CD4-positive, alpha-beta T cell treated with Interferon alpha-2 for 1 hour (primary cell): Measurements from ENCODE around the gene HCST.
"Not testable (repeated sequence)": the region's sequence is repeated elsewhere in the genome, so short reads cannot be mapped to it uniquely, and the experiment has no call there.

Source experiments
- DNase-seq, 2 donors: peaks; one replicate each; pipeline ENCODE4 v3.0.0-alpha.2; 2020 to 2022

HCST gene

DNA sequence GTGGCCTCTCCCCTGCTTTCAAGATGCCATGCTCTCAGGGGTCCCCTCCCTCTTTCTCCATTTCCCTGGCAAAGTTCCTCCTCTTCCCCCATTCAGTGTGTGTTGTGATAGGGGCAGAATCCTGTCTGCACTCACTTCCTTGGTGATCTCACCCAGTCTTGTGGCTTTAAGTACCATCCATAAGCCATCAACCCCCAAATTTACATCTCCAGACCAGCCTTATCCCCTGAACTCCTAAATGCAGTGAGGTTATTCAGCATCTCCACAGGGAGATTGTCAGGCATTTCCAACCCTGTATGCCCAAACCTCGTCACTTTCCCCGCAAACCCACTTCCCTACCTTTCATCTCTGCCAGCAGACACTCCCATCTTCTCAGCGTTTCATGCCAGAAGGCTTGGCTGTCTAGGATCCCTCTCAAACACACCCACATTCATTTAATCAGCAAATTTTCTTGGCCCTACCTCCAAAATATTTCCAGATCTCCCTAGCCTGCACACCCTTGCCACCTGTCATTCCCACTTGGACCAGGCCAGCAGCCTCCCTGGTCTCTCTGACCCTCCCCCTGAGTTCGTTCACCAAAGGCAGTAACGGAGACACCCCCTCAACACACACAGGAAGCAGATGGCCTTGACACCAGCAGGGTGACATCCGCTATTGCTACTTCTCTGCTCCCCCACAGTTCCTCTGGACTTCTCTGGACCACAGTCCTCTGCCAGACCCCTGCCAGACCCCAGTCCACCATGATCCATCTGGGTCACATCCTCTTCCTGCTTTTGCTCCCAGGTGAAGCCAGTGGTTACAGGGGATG, at the start of gene HCST:
HCST (plus strand) TSS at position 676 of the 808 bp plus-strand sequence; CDS start at position 741, 65 bp downstream.
- DNase-seq = peak; percentile 58 to 67

GRCh38 chr19:35853038-35853756, 49.1 kb upstream of the HCST start:
- no peak for DNase-seq

DNA sequence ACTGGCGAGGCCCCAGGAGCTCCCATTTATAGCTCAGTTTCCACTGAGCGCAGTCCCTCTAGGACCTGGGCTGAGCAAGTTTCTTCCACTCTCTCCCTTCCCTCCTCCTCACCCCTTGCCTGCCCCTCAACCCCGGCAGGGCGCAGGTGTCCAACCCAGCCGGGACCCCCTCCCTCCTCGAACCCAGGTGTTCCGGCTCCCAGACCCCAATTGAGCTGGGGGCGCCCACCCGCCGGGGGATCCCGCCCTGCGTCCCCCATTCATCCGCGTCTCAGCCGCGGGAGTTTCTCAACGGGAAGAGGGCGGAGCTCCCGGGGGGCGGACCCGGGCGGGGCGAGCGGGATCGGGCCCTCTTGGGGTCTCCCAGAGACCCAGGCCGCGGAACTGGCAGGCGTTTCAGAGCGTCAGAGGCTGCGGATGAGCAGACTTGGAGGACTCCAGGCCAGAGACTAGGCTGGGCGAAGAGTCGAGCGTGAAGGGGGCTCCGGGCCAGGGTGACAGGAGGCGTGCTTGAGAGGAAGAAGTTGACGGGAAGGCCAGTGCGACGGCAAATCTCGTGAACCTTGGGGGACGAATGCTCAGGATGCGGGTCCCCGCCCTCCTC, 45.7 kb upstream of the HCST start, which contains the start of gene KIRREL2:
KIRREL2 (plus strand) TSS at position 366 of the 604 bp plus-strand sequence; CDS start at position 575, 209 bp downstream.
- peak in 1 of 2 donors; percentile 21 for DNase-seq

DNA sequence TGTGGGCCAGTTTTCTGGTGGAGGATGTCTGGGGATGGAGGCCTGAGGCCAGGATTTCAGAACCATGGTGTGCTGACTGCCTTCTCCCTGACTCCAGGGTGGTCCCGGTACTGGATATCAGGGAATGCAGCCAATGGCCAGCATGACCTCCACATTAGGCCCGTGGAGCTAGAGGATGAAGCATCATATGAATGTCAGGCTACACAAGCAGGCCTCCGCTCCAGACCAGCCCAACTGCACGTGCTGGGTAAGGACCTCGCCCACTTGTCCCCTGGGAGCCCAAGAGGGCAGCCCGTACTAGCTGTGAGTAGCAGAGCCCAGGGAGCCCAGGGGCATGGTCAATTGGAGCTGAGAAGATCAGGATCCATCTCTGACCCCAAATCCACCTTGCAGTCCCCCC, 44.0 kb upstream of the HCST start:
- no peak for DNase-seq

DNA sequence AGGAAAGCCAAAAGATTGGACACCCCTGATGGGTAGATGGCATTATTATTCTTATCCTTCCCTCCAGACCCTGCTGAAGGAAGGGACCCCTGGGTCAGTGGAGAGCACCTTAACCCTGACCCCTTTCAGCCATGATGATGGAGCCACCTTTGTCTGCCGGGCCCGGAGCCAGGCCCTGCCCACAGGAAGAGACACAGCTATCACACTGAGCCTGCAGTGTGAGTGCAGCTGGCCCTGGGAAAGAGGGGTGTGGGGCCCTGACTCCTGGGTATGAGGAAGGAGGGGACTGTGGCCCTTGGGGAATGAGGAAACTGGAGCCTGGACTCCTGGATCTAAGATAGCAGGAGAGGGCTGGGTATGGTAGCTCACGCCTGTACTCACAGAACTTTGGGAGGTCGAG, 42.9 kb upstream of the HCST start:
- no peak for DNase-seq

- no peak for DNase-seq
These were observed 41.9 kb upstream of the HCST start for GRCh38 chr19:35860436-35860817.

DNA sequence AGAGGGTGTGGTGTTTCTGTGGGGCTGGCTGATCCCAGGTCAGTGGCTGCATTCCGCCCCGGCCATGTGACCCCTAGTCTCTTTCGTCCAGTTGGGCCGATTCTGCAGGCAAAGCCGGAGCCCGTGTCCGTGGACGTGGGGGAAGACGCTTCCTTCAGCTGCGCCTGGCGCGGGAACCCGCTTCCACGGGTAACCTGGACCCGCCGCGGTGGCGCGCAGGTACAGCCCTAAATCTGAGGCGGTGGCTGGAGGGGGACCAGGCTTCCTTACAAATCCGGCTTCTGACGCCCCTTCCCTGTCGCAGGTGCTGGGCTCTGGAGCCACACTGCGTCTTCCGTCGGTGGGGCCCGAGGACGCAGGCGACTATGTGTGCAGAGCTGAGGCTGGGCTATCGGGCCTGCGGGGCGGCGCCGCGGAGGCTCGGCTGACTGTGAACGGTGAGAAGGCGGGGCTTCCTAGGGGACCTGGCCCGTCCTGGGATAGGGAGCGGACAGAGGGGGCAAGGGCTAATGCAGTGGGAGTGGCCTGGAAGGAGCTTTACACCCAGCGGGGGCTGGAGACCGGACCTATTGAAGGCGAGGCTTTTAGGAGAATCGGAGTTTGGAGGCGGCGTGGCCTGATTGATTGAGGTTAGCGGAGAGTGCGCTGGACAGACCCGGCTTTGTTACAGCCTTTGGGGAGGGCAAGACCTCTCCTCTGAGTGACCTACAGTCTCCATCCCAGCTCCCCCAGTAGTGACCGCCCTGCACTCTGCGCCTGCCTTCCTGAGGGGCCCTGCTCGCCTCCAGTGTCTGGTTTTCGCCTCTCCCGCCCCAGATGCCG, 41.3 kb upstream of the HCST start:
- DNase-seq = no peak

- DNase-seq = no peak
These were observed 40.6 kb upstream of the HCST start for GRCh38 chr19:35861640-35862160.

GRCh38 chr19:35862528-35862927, 39.8 kb upstream of the HCST start:
- DNase-seq = no peak

DNA sequence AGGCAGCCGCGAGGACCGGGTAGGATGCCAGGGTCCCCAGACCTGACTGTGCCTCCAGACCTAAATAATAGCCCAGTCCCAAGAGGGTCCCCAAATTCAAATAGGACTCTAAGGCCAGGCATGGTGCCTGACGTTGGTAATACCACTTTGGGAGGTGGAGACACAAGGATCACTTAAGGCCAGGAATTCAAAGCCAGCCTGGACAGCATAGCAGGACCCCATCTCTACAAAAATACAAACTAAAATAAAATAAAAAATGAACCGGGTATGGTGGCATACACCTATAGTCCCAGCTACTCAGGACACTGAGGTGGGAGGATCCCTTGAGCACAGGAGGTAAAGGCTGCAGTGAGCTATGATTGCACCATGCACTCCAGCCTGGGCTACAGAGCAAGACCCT, 39.3 kb upstream of the HCST start:
- DNase-seq = no peak

DNA sequence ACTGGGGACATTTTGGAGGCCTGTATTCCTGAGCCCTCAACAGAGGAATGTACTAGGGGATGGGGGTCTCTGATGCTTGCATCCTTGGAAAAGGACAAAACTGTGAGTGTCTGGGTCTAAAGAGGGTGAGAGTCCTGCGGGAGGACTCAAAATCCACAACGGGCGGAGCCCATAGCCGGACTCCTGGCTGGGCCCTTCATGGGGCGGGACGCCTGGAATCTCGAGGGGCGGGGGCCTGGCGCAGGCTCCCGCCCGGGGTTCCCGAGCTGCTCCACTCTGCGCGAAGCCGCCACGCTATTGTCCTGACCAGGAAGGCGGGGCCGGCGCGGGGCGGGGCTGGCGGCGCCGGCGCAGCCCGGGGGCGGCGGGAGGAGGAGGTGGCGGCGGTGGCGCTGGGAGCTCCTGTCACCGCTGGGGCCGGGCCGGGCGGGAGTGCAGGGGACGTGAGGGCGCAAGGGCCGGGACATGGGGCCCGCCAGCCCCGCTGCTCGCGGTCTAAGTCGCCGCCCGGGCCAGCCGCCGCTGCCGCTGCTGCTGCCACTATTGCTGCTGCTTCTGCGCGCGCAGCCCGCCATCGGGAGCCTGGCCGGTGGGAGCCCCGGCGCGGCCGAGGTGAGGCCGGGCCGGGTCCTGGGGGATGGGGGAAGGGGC, 34.0 kb upstream of the HCST start, which contains the start of gene APLP1:
APLP1 (plus strand) TSS at position 403 of the 651 bp plus-strand sequence; CDS start at position 466, 63 bp downstream.
- peak; percentile 42 to 70 for DNase-seq

DNA sequence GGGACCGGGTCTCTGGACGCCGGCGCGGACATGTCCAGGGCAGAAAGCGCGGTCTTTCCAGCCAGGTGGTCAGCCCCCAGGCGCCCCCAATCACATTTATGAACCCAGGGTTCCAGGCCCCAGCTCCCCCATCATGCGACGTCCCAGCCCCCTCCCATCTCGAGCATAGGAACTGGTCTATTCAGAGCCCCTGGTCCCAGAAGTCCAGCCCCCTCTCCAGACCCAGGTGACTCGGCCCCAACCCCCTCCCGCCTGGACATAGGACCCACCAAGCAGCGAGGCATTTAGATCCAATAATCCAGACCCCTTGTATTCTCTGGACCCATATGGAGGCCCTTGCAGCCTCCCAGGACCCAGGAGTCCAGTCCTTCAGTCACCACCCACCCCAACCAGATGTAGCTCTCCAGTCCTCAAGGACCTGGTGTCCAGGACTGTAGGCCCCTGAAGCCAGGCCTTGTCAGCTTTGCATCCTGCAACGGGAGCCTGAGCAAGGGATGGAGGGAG, 33.5 kb upstream of the HCST start:
- DNase-seq = no peak

GRCh38 chr19:35869327-35870123, 32.8 kb upstream of the HCST start:
- DNase-seq = peak; percentile 86

DNA sequence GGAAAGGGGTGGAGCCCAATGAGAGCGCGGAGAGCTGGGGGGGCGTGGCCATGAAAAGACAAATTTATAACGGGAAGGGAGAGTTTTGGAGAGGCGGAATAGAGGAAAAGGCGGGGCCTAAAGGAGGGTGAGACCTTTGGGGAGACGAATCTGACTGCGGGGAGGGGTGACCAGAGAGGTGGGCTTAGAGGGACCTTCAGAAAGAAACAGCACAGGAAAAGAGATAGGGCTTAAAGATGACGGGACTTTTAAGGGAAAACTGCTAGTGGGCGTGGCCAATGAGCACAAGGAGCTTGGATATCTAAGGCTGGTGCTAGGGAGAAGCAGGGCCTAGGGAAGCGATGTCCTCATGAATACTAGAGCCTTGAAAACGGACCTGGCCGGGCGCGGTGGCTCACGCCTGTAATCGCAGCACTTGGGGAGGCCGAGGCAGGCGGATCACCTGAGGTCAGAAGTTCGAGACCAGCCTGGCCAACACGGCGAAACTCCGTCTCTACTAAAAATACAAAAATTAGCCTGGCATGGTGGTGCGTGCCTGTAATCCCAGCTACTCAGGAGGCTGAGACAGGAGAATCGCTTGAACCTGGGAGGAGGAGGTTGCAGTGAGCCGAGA, 32.1 kb upstream of the HCST start:
- not testable (repeated sequence) for DNase-seq

DNA sequence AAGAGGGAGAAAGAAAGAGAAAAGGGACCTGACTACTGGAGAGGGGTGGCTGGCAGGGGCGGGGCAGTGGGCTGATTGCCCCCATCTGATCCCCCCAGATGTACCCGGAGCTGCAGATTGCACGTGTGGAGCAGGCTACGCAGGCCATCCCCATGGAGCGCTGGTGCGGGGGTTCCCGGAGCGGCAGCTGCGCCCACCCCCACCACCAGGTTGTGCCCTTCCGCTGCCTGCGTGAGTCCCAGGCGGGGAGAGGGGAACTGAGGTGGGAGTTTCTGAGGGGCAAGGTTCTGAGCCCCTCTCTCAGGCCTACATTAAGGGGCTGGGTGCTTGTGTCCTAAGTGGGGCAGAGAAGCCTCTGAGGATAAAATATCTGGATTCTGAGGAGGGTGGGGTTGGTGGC, 31.5 kb upstream of the HCST start:
- DNase-seq = no peak

- no peak for DNase-seq
These were observed 30.7 kb upstream of the HCST start for GRCh38 chr19:35871611-35872010.

DNA sequence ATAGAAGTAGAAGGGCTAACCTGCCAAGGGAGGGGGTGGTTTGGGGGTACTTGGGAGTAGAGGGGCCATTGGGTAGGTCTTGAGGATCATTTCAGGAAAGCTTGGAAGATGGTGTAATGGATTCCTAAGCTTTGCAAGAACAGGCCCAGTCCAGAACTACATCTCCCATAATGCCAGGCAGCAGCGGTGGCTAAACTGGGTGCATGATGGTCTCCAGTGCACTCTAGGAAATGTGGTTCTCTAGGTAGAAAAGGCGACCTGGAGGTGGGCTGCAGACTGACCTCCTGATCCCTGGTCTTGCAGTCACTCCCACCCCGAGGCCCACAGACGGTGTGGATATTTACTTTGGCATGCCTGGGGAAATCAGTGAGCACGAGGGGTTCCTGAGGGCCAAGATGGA, 30.1 kb upstream of the HCST start:
- no peak for DNase-seq

GRCh38 chr19:35874392-35874930, 27.9 kb upstream of the HCST start:
- no peak for DNase-seq

GRCh38 chr19:35879068-35879467, 23.3 kb upstream of the HCST start:
- no peak for DNase-seq

DNA sequence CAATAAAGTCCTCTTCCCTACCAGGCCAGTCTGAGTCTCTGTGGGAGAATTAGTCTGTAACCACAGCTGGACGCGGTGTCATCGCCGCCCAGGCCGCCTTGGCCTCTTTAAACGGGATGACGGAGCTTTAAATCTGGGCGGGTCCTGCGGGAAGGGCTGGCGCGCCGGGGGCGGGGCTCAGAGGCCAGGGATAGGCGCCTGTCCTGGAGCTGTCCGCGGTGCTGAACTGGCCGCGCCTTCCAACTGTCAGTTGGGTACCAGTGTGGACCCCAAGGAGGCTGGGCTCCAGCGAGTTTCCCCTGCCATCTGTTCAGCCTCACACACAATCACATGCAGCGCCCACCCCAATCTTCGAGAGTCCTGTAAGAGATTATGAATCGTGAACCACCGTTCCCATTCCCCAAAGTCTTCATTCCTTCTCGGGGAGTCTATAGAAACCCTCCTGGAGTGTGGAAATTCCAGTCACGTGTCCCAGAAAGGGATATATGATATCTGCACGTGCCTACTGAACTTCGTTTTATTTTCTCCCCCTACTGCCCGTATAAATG, 22.5 kb upstream of the HCST start:
- DNase-seq = peak; percentile 72 to 77
